Body of pancreas (tissue), 4 donors: ENCODE measurements around the gene DOCK9. TPM values are rescaled to one million over a fixed set of nuclear protein-coding genes. Genes with fewer than 3 reads are reported as not detected.

ENCODE experiments used
- ATAC-seq: fragments of 150-250 bp; one replicate; pipeline ENCODE4 v1.9.1; 2016
- DNase-seq, 4 donors: peaks; one replicate each; pipeline ENCODE4 v3.0.0-alpha.2; 2019
- H3K27ac ChIP-seq, 4 donors: fragments of 200-600 bp; sonication (generic); 1 replicate in 3 of 4; 2 replicates in 1 of 4; pipeline versions ENCODE4 v1.5.1 to v1.6.1; 2016 to 2019; ENCODE audit warnings: mild to moderate bottlenecking in 1 of 4, mixed read lengths in 1 of 4, moderate library complexity in 1 of 4
- H3K27me3 ChIP-seq, 2 donors: fragments of 200-600 bp; sonication (generic); one replicate each; pipeline ENCODE4 v1.6.0; 2016; ENCODE audit warnings: mild to moderate bottlenecking in 1 of 2
- H3K36me3 ChIP-seq, 2 donors: fragments of 200-600 bp; sonication (generic); replicated peaks in 1 of 2; 2 replicates each; pipeline ENCODE4 v1.5.1; 2016; ENCODE audit warnings: low read depth in 2 of 2; ENCODE audit not compliant: insufficient read depth in 1 of 2
- H3K4me1 ChIP-seq: fragments of 200-600 bp; sonication (generic); one replicate; pipeline ENCODE4 v1.6.0; 2016
- H3K4me3 ChIP-seq, 2 donors: fragments of 200-600 bp; sonication (generic); 1 replicate in 1 of 2; 2 replicates in 1 of 2; pipeline ENCODE4 v1.5.1; 2016 to 2019
- H3K9me3 ChIP-seq, 3 donors: fragments of 200-600 bp; sonication (generic); 1 replicate in 2 of 3; 2 replicates in 1 of 3; pipeline ENCODE4 v1.5.1; 2016
- POLR2A ChIP-seq, 3 donors: fragments of 450-650 bp; IDR thresholded peaks; one replicate each; pipeline ENCODE4 v1.6.1; 2016; ENCODE audit warnings: antibody characterized with exemption in 3 of 3, mild to moderate bottlenecking in 2 of 3
- WGBS, 2 donors: methylation state at CpG; one replicate each; pipeline ENCODE4 v1.1.5; 2017; 5-methylcytosine and 5-hydroxymethylcytosine counted together
- intact Hi-C: fragments of 100-400 bp; cut with DNase I; formaldehyde crosslinking; loops from one replicate; pipeline ENCODE4 v1.15.1; 2023
- total RNA-seq, 2 donors: library from RNA; depleted of rRNA; stranded (reverse); fragments of >200 nt; gene quantifications; one replicate each; pipeline ENCODE4 v1.1.0, GENCODE V29; 2016
- TF ChIP-seq, protein P1 (sequence below), 7 experiments: fragments of 450-650 bp in 4 of 7; fragments of 200-600 bp in 3 of 7; sonication (generic) in 3 of 7; IDR thresholded peaks; one replicate each; pipeline ENCODE4 v1.5.1; 2016 to 2019; ENCODE audit warnings: antibody characterized with exemption in 7 of 7

DOCK9 gene
- total RNA-seq, 2 donors from 2014 or later, result 35.3 to 73.5 TPM

DNA sequence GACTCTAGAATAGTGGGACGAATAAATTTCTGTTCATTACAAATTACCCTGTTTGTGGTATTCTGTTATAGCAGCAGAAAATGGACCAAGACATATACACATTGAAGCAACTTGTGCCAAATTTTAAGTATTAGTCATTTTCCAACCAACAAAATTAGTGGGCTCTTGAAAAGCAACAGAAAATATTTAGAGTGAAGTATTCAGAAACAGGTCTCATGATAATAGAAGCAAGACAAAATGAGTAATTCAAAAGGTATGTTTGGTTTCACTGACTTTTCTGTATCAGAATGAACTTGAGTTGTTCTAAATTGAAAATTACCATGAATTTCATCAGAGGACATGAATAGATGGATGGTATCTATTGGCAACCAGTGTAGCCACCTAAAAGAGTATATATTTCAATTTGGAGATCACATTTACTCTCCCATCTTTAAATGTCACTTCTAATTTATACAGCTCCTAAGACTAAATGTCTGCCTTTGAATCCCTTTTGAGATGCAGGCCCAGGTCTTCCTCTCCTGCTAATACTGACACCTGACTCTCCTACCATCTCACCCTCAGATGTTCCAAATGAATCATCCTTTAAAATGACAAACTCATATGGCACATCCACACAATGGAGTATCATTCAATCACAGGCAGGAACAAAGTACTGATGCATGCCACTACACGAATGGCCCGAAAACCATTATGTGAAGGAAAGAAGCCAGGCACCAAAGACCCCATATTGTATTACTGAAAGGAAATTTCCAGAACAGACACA, 40.7 kb upstream of the DOCK9 start:
- intact Hi-C loops, result no loop called here
- no peaks in the 10 kb centered on the region for H3K4me1 ChIP-seq
- TF ChIP-seq, protein P1, sequence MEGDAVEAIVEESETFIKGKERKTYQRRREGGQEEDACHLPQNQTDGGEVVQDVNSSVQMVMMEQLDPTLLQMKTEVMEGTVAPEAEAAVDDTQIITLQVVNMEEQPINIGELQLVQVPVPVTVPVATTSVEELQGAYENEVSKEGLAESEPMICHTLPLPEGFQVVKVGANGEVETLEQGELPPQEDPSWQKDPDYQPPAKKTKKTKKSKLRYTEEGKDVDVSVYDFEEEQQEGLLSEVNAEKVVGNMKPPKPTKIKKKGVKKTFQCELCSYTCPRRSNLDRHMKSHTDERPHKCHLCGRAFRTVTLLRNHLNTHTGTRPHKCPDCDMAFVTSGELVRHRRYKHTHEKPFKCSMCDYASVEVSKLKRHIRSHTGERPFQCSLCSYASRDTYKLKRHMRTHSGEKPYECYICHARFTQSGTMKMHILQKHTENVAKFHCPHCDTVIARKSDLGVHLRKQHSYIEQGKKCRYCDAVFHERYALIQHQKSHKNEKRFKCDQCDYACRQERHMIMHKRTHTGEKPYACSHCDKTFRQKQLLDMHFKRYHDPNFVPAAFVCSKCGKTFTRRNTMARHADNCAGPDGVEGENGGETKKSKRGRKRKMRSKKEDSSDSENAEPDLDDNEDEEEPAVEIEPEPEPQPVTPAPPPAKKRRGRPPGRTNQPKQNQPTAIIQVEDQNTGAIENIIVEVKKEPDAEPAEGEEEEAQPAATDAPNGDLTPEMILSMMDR (IDR thresholded peaks at IDR 0.05), result no peak
- TF ChIP-seq POLR2A (IDR thresholded peaks at IDR 0.05), result no peak
- H3K36me3 ChIP-seq, result no peaks in the 10 kb centered on the region
- no peak overlapping the region for H3K4me3 ChIP-seq
- H3K27me3 ChIP-seq, result no peaks in the 10 kb centered on the region
- WGBS, 2 donors, result 89 to 95% methylated on average over 3 of the region's 3 CpGs
- no peak for DNase-seq
- no peak for ATAC-seq
- H3K27ac ChIP-seq, result no peak overlapping the region
- H3K9me3 ChIP-seq, result no peaks in the 10 kb centered on the region

DNA sequence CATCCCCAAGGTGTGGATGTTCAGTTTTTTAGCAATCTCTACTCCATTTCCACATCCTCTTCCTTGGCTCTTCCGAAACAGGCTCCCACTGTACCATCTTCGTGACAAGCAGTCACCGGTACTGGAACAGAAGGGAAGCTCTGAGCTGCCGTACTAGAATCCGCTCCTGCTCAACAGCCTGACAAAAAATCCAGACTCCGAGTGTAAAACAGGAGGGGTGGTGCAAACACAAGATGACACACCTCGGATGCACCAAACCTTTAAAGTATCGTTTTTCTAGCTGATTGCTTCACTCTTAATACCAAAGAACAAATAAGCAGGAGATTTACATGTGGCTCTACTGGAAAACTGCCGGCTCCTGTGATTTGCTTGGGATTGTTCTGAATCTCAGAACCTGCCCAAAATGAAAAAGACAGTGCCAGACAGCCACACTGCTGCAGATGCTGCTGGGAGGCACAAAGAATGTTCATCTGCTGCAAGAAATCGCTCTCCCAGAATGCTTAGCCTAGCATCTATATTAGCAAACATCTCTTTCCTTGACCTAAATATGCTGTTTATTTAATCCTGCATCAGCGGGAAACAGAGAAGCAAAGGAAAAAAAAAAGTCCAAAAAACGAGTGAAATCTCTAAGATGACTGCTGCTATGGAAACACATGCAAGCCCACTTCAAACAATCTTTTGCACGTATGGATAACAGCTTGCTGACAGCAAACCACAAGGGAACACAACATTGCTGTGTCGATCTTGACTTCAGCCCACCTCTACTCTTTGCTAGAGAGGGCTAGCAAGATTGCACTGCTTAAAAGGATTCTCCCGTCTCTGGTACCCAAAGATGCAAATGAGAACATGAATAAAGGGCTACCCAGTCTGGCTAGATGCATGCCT, 38.0 kb upstream of the DOCK9 start:
- ATAC-seq, result no peak
- Histone ChIP-seq H3K4me1 (no peaks in the 10 kb centered on the region), H3K27ac (no peak overlapping the region), H3K4me3 (no peak overlapping the region), H3K27me3 (no peaks in the 10 kb centered on the region), H3K9me3 (no peaks in the 10 kb centered on the region), H3K36me3 (no peaks in the 10 kb centered on the region)
- DNase-seq, result no peak
- intact Hi-C loops, result no loop called here
- no peak for TF ChIP-seq POLR2A (IDR thresholded peaks at IDR 0.05)
- TF ChIP-seq, protein P1 (IDR thresholded peaks at IDR 0.05), result no peak
- WGBS, 2 donors, result 69 to 73% methylated on average over 15 of the region's 15 CpGs

DNA sequence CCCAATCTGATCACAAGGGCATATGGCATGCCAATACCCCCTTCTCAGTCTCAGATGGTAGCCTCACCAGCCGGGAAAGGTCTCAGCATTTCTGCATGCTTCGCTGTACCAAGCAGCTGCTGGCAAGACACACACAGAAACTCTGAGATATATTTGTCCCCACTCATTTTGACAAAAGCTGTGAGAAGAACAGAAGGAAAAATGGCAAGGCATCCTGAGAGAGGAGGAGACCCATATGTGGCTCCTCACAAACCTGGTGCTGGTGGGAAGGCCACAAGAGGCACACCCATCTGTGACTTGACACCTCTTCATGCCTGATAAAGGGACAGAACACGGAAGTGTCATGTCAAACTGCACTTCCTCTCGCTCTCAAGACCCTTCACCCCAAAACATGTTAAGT, 36.7 kb upstream of the DOCK9 start:
- no peaks in the 10 kb centered on the region for H3K36me3 ChIP-seq
- H3K9me3 ChIP-seq, result no peaks in the 10 kb centered on the region
- no peak overlapping the region for H3K27ac ChIP-seq
- DNase-seq (no peak), ATAC-seq (no peak)
- H3K4me3 ChIP-seq, result no peak overlapping the region
- intact Hi-C loops, result no loop called here
- WGBS, 2 donors, result 79 to 85% methylated on average over 4 of the region's 4 CpGs
- no peaks in the 10 kb centered on the region for H3K27me3 ChIP-seq
- no peaks in the 10 kb centered on the region for H3K4me1 ChIP-seq
- TF ChIP-seq, protein P1 (IDR thresholded peaks at IDR 0.05), result no peak
- TF ChIP-seq POLR2A (IDR thresholded peaks at IDR 0.05), result no peak

DNA sequence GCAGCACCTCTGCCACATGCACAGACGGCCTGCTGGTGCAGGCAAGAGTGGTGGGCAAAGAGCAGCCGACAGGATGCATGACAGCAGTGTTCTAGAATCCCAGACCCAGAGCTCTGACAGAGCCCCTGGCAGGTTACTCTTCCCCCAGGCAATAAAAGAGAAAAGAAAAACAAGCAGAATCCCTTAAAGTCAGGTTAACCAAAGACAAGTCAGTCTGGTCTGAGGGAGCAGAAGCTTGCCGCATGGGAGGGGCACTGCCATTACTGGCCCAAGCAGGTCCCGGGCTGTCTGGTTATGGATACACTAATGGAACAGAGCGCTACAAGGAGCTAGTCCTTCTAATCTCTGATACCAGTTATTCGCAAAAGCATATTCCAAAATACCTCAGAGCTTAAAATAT, 36.1 kb upstream of the DOCK9 start:
- ATAC-seq (no peak), DNase-seq (no peak)
- Histone ChIP-seq H3K4me1 (no peaks in the 10 kb centered on the region), H3K36me3 (no peaks in the 10 kb centered on the region), H3K9me3 (no peaks in the 10 kb centered on the region), H3K27me3 (no peaks in the 10 kb centered on the region), H3K4me3 (no peak overlapping the region), H3K27ac (no peak overlapping the region)
- WGBS, 2 donors, result 93 to 96% methylated on average over 6 of the region's 6 CpGs
- TF ChIP-seq, protein P1 (IDR thresholded peaks at IDR 0.05), result no peak
- no peak for TF ChIP-seq POLR2A (IDR thresholded peaks at IDR 0.05)
- intact Hi-C loops, result no loop called here
